ENCODE data around the gene THRSP.

THRSP gene

DNA sequence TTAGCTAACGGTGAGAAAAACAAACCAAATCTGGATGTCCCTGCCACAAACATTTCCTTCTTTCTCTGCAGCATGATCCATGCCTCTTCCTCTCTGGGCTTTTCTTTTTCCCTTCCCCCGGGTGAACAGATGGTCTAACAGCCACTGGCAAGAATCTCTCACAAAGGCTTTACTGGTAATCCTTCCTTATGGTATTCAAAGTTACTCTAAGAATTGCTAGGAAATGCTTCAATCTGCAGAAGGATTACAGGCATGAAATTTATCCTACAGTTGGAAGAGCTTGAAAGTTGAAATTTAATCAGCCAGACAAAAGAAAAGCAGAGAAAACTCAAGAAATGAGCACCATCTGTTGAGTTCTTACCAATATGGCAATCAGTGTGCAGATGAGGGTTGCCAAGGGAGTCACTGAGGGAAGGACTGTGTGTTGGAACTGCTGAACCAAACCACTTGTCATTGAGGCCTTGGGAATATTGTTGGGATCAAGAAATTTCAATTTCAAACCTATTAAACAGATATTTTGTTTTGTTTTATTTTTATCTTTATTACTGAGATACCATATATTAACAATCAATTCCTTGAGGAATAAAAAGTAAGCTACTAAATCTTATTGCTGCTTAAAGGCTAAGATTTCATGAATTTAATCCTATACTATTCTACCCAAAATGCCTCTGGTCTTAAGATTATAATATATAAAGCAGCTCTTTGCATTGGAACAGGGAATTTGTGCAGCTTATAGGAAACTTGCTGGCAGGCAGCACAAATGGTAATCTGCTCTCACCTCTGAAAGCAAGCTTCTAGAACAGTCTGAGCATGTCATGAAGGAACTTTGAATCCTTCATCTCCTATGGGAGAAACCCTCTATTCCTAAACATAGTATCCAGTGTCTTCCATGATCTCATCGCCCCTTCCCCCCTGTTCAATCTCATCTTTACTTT is 45.7 kb downstream of the THRSP start:
- no peak for FAIRE-seq
- no peak for TF ChIP-seq TAF1 (IDR thresholded peaks at IDR 0.05; ENCODE audit: low read depth, low read length)
- no peak for TF ChIP-seq PAX5 (IDR thresholded peaks at IDR 0.05; ENCODE audit: insufficient read depth, low read length, severe bottlenecking)
- TF ChIP-seq POLR2A (IDR thresholded peaks at IDR 0.05; ENCODE audit: low read depth, low read length), result no peak
- DNase-seq (ENCODE audit: insufficient read length, low spot score), result no peak

DNA sequence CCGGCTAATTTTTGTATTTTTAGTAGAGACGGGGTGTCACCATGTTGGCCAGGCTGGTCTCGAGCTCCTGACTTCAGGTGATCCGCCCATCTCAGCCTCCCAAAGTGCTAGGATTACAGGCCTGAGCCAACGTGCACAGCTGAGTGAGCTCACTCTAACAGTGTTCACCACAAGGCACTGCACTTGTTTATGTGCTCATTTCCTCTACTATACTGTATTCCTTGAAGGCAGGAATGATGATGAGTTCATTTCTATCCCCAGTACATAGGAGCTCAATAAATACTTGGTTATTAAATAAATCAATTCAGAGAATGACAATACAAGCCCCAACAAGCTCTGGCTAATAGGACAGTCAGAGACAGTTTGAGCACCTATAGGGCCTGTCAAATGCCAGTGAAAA is 46.7 kb downstream of the THRSP start:
- DNase-seq (ENCODE audit: insufficient read length, low spot score) (no peak), FAIRE-seq (no peak)
- TF ChIP-seq POU2F2 (IDR thresholded peaks at IDR 0.05; ENCODE audit: low read depth, low read length) (no peak), TAF1 (IDR thresholded peaks at IDR 0.05; ENCODE audit: low read depth, low read length) (no peak), SPI1 (IDR thresholded peaks at IDR 0.05; ENCODE audit: low read depth, low read length) (no peak), PAX5 (IDR thresholded peaks at IDR 0.05; ENCODE audit: insufficient read depth, low read length, severe bottlenecking) (no peak), POLR2A (IDR thresholded peaks at IDR 0.05; ENCODE audit: low read depth, low read length) (no peak), POLR2AphosphoS5 (IDR thresholded peaks at IDR 0.05; ENCODE audit: low read depth, low read length) (no peak)

DNA sequence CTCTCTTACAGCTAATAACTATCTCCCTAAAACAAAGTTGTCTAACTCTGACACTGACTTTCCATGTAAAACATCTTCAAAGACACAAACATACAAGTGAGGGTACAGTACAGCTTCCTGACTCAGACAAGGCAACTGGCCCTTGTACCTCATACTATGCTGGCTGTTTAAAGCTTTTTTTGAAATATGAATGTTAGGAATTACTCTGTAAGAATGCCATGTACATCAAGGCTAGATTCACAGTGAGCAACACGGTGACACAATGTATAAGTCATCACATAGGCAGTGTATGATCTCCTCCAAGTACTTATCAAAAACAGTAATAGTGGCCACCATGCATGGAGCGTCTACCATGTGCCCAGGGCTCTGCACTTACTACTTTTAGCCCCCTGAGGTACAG is 47.2 kb downstream of the THRSP start:
- no peak for FAIRE-seq
- TF ChIP-seq TAF1 (IDR thresholded peaks at IDR 0.05; ENCODE audit: low read depth, low read length), result no peak
- no peak for TF ChIP-seq SPI1 (IDR thresholded peaks at IDR 0.05; ENCODE audit: low read depth, low read length)
- no peak for TF ChIP-seq PAX5 (IDR thresholded peaks at IDR 0.05; ENCODE audit: insufficient read depth, low read length, severe bottlenecking)
- TF ChIP-seq POU2F2 (IDR thresholded peaks at IDR 0.05; ENCODE audit: low read depth, low read length), result no peak
- no peak for TF ChIP-seq POLR2A (IDR thresholded peaks at IDR 0.05; ENCODE audit: low read depth, low read length)
- DNase-seq (ENCODE audit: insufficient read length, low spot score), result no peak

DNA sequence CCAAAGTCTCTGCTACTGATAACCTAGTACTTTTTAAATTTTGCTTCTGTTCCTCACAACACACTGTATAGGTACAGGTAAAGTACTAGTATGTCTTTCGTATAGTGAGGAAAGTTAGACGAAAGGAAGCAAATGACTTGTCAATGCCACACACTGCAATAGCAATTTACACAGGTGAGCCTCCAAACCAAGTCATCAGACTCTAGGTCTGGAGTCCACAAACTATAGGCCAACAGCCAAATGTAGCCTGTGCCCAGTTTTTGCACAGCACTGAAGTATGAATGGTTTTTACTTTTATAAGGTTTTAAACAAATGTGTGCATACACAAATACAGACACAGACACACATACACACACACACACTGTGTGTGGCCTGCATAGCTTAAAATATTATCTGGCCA is 47.6 kb downstream of the THRSP start:
- no peak for FAIRE-seq
- TF ChIP-seq TAF1 (IDR thresholded peaks at IDR 0.05; ENCODE audit: low read depth, low read length) (no peak), POLR2AphosphoS5 (IDR thresholded peaks at IDR 0.05; ENCODE audit: low read depth, low read length) (no peak), POLR2A (IDR thresholded peaks at IDR 0.05; ENCODE audit: low read depth, low read length) (no peak), POU2F2 (IDR thresholded peaks at IDR 0.05; ENCODE audit: low read depth, low read length) (no peak), SPI1 (IDR thresholded peaks at IDR 0.05; ENCODE audit: low read depth, low read length) (no peak), PAX5 (IDR thresholded peaks at IDR 0.05; ENCODE audit: insufficient read depth, low read length, severe bottlenecking) (no peak)

DNA sequence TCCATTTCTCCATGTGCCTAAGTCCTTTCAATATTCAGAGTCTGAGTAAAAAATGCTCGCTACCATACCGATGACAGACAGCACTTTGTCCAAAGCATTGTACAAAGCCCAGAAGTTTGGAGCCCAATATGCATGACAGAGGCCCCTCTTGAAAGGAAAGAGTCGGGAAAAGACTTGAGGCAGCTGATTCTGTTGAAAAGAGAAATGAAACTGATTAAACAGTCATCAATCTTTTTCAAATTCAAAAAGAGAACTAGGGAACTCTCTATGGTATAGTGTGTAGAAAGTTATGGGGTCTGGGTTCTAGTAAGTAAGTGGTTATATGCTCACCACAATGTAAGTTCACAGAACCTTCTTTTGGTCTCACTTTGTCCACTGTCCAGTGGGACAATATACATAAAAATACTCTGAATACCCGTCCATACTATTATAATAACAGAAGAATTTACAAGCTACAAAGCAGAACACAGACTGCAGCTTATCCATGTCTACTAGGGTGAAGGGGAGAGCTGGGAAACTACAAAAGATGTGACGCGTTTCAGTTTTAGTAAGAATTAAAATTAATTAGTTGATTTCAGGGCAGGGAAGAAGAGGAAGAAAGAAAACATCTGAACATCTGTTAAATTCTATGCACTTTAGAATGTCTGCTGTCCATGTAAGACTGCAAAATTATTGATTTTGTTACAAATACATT is 49.1 kb downstream of the THRSP start:
- no peak for FAIRE-seq
- TF ChIP-seq POLR2AphosphoS5 (IDR thresholded peaks at IDR 0.05; ENCODE audit: low read depth, low read length), result no peak
- peak; percentile 84 for TF ChIP-seq SPI1 (IDR thresholded peaks at IDR 0.05; ENCODE audit: low read depth, low read length)
- DNase-seq (ENCODE audit: insufficient read length, low spot score), result no peak

More for the DNA sequence above, 47.6 kb downstream of the THRSP start:
- DNase-seq (ENCODE audit: insufficient read length, low spot score), result no peak
